ENCODE measurements around the gene PRKD2.

DNA sequence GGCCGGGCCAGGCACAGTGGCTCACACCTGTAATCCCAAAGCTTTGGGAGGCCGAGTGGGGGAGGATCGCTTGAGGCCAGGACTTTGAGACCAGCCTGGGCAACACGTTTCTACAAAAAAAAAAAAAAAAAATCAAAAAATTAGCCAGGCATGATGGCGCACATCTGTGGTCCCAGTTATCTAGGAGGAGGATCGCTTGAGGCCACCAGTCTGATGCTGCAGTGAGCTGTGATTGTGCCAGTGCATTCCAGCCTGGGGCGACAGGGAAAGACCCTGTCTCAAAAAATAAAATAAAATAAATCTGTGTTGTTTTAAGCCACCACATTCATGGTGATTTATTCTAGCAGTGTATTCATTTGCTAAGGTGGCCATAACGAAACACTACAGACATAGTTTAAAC lies 51.8 kb downstream of the PRKD2 start:
- TF ChIP-seq POLR2A (IDR thresholded peaks at IDR 0.05; ENCODE audit: low read length) (no peak), GATA1 (IDR thresholded peaks at IDR 0.05; ENCODE audit: low read depth, low read length) (no peak)
